ENCODE data around the gene TBC1D5. TPM values are rescaled to one million over a fixed set of nuclear protein-coding genes. Genes with fewer than 3 reads are reported as not detected.

The TBC1D5 gene
- total RNA-seq, 1 experiment from 2014 or later = 26.1 TPM

DNA sequence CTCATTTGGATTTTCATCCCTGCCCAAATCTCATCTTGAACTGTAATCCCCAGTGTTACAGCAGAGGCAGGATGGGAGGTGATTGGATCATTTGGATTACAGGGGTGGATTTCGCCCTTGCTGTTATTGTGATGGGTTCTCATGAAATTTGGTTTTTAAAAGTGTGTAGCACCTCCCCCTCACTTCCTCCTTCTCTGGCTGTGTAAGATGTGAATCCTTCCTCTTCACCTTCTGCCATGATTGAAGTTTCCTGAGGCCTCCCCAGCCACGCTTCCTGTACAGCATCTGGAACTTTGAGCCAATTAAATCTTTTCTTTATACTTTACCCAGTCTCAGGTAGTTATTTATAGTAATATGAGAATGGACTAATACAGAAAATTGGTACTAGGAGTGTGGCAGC lies 540.9 kb downstream of the TBC1D5 start:
- POLR2A ChIA-PET = no interaction called here
- Mint-ChIP-seq H3K27ac (no peak overlapping the region), H3K9me3 (peaks cover 34% of the 10 kb centered on the region), H3K36me3 (peaks cover 28% of the 10 kb centered on the region), H3K4me1 (0 out of 2 replicates have a peak, but pooled peaks cover 2% of the 10 kb centered on the region), H3K27me3 (ENCODE audit: low read depth) (no peaks in the 10 kb centered on the region), H3K4me3 (no peak overlapping the region)
- CTCF ChIA-PET = no interaction called here
- DNase-seq (ENCODE audit: low spot score) = no peak
- TF ChIP-seq TP53 (CRISPR knock-in tag; IDR thresholded peaks at IDR 0.05) = no peak
- TF ChIP-seq, protein P1, sequence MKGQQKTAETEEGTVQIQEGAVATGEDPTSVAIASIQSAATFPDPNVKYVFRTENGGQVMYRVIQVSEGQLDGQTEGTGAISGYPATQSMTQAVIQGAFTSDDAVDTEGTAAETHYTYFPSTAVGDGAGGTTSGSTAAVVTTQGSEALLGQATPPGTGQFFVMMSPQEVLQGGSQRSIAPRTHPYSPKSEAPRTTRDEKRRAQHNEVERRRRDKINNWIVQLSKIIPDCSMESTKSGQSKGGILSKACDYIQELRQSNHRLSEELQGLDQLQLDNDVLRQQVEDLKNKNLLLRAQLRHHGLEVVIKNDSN (CRISPR knock-in tag; IDR thresholded peaks at IDR 0.05) = no peak
- TF ChIP-seq FOXK1 (CRISPR knock-in tag; IDR thresholded peaks at IDR 0.05) = no peak
- TF ChIP-seq TCF7 (CRISPR knock-in tag; IDR thresholded peaks at IDR 0.05; ENCODE audit: low read depth) = no peak
- TF ChIP-seq OVOL2 (CRISPR knock-in tag; IDR thresholded peaks at IDR 0.05; ENCODE audit: borderline replicate concordance) = no peak
- TF ChIP-seq, protein P2, sequence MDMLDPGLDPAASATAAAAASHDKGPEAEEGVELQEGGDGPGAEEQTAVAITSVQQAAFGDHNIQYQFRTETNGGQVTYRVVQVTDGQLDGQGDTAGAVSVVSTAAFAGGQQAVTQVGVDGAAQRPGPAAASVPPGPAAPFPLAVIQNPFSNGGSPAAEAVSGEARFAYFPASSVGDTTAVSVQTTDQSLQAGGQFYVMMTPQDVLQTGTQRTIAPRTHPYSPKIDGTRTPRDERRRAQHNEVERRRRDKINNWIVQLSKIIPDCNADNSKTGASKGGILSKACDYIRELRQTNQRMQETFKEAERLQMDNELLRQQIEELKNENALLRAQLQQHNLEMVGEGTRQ (CRISPR knock-in tag; IDR thresholded peaks at IDR 0.05) = no peak
- no peak for TF ChIP-seq SOX15 (CRISPR knock-in tag; IDR thresholded peaks at IDR 0.05)
- no peak for TF ChIP-seq RORB (CRISPR knock-in tag; IDR thresholded peaks at IDR 0.05)
- TF ChIP-seq SMAD3 (CRISPR knock-in tag; IDR thresholded peaks at IDR 0.05; ENCODE audit: borderline replicate concordance) = no peak
- TF ChIP-seq, protein P3, sequence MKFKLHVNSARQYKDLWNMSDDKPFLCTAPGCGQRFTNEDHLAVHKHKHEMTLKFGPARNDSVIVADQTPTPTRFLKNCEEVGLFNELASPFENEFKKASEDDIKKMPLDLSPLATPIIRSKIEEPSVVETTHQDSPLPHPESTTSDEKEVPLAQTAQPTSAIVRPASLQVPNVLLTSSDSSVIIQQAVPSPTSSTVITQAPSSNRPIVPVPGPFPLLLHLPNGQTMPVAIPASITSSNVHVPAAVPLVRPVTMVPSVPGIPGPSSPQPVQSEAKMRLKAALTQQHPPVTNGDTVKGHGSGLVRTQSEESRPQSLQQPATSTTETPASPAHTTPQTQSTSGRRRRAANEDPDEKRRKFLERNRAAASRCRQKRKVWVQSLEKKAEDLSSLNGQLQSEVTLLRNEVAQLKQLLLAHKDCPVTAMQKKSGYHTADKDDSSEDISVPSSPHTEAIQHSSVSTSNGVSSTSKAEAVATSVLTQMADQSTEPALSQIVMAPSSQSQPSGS (CRISPR knock-in tag; IDR thresholded peaks at IDR 0.05; ENCODE audit: borderline replicate concordance, low read depth) = no peak
- TF ChIP-seq RELA (CRISPR knock-in tag; IDR thresholded peaks at IDR 0.05; ENCODE audit: borderline replicate concordance) = no peak
- no peak for TF ChIP-seq HMGA2 (CRISPR knock-in tag; IDR thresholded peaks at IDR 0.05)
- TF ChIP-seq, protein P4, sequence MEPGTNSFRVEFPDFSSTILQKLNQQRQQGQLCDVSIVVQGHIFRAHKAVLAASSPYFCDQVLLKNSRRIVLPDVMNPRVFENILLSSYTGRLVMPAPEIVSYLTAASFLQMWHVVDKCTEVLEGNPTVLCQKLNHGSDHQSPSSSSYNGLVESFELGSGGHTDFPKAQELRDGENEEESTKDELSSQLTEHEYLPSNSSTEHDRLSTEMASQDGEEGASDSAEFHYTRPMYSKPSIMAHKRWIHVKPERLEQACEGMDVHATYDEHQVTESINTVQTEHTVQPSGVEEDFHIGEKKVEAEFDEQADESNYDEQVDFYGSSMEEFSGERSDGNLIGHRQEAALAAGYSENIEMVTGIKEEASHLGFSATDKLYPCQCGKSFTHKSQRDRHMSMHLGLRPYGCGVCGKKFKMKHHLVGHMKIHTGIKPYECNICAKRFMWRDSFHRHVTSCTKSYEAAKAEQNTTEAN (CRISPR knock-in tag; IDR thresholded peaks at IDR 0.05) = no peak
- no peak for ATAC-seq

DNA sequence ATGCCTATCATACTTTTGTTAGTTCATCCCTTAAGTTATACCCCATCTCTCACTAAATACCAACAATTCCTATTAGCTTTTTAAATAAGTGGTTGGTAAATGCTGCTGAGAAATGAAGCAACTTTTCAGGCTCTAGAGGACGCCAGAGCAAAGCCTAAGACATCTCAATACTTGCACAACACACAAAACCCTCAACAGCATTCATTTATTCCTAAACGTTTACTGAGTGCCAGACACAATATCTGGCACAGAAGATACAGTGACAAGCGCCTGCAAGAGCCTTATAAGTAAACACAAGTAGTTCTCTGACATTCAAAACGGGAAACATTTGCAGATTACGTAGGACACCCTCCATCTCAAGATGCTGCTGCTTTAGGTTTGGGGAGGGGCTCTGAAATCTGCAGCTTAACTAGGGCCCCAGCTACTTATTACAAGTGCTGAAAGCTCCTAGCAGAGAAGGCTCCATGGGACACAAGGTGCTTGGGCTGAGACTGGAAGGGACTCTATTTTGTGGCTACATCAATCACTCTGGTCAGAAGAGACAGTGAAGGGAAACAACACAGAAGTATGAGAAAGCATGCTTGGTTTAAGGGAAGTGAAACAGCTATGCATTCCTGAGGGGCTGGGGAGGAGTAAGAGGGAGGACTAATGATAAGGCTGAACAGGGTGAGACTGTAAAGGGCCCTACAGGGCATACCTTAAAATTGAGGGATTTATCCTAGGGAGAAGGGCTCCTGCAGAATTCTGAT lies 546.4 kb downstream of the TBC1D5 start:
- ChIA-PET POLR2A (no interaction called here), CTCF (interaction anchor here (0.6 to 1.3 kb wide), 10 partner anchors 10 to 170 kb away, joined by 3 to 5 read pairs (median 3); no protein-coding TSS in a partner anchor)
- Mint-ChIP-seq H3K27ac (peak overlapping the region; percentile 0; the same call in 1 of the 2 replicates), H3K4me3 (no peak overlapping the region), H3K4me1 (peaks cover 21% of the 10 kb centered on the region), H3K36me3 (no peaks in the 10 kb centered on the region; the same call in 1 of the 2 replicates), H3K27me3 (ENCODE audit: low read depth) (no peaks in the 10 kb centered on the region), H3K9me3 (peaks cover 2% of the 10 kb centered on the region; the same call in 1 of the 2 replicates)
- TF ChIP-seq ZNF263 (CRISPR knock-in tag; IDR thresholded peaks at IDR 0.05; ENCODE audit: low read depth) (peak; percentile 43; the same call in 1 of the 2 replicates), SMAD3 (CRISPR knock-in tag; IDR thresholded peaks at IDR 0.05; ENCODE audit: borderline replicate concordance) (no peak)
- ATAC-seq (peak; percentile 32), DNase-seq (ENCODE audit: low spot score) (no peak)

DNA sequence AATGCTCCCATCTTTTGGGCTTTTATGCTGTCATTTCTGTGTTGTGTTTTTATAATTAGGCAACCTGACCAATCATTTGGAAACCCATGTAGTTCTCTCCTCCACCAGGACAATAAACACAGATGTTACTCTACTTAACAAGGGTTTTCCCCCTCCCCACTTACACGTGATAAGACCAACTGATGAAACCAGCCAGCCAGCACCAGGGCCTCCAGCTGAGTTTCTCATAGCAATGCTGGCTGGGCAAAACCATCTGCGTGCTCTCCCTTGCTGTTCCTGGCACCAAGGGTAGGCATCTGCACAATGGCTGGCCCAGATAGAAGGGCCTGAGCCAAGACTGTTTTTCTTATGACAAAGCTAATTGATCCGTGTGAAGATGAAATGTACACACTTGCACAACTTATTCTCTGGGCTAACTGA lies 547.2 kb downstream of the TBC1D5 start:
- Mint-ChIP-seq H3K4me3 (no peak overlapping the region), H3K36me3 (no peaks in the 10 kb centered on the region), H3K27ac (no peak overlapping the region), H3K9me3 (no peaks in the 10 kb centered on the region), H3K27me3 (ENCODE audit: low read depth) (no peaks in the 10 kb centered on the region), H3K4me1 (peaks cover 21% of the 10 kb centered on the region)
- DNase-seq (ENCODE audit: low spot score) = no peak
- CTCF ChIA-PET = interaction anchor here (0.6 to 1.3 kb wide), 9 partner anchors 11 to 169 kb away, joined by 3 to 5 read pairs (median 3); no protein-coding TSS in a partner anchor
- POLR2A ChIA-PET = no interaction called here
- no peak for ATAC-seq
- TF ChIP-seq, protein P5, sequence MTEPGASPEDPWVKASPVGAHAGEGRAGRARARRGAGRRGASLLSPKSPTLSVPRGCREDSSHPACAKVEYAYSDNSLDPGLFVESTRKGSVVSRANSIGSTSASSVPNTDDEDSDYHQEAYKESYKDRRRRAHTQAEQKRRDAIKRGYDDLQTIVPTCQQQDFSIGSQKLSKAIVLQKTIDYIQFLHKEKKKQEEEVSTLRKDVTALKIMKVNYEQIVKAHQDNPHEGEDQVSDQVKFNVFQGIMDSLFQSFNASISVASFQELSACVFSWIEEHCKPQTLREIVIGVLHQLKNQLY (CRISPR knock-in tag; IDR thresholded peaks at IDR 0.05) = no peak
- TF ChIP-seq TCF7 (CRISPR knock-in tag; IDR thresholded peaks at IDR 0.05; ENCODE audit: low read depth) = no peak
- TF ChIP-seq TP53 (CRISPR knock-in tag; IDR thresholded peaks at IDR 0.05) = no peak
- TF ChIP-seq CBFB (CRISPR knock-in tag; IDR thresholded peaks at IDR 0.05; ENCODE audit: low read depth) = no peak
- no peak for TF ChIP-seq ZNF138 (CRISPR knock-in tag; conservative IDR thresholded peaks at IDR 0.05)
- no peak for TF ChIP-seq JAZF1 (CRISPR knock-in tag; IDR thresholded peaks at IDR 0.05)
- TF ChIP-seq, protein P6, sequence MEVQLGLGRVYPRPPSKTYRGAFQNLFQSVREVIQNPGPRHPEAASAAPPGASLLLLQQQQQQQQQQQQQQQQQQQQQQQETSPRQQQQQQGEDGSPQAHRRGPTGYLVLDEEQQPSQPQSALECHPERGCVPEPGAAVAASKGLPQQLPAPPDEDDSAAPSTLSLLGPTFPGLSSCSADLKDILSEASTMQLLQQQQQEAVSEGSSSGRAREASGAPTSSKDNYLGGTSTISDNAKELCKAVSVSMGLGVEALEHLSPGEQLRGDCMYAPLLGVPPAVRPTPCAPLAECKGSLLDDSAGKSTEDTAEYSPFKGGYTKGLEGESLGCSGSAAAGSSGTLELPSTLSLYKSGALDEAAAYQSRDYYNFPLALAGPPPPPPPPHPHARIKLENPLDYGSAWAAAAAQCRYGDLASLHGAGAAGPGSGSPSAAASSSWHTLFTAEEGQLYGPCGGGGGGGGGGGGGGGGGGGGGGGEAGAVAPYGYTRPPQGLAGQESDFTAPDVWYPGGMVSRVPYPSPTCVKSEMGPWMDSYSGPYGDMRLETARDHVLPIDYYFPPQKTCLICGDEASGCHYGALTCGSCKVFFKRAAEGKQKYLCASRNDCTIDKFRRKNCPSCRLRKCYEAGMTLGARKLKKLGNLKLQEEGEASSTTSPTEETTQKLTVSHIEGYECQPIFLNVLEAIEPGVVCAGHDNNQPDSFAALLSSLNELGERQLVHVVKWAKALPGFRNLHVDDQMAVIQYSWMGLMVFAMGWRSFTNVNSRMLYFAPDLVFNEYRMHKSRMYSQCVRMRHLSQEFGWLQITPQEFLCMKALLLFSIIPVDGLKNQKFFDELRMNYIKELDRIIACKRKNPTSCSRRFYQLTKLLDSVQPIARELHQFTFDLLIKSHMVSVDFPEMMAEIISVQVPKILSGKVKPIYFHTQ (CRISPR knock-in tag; IDR thresholded peaks at IDR 0.05) = no peak
- no peak for TF ChIP-seq ZNF416 (CRISPR knock-in tag; IDR thresholded peaks at IDR 0.05)
- no peak for TF ChIP-seq ZNF671 (CRISPR knock-in tag; IDR thresholded peaks at IDR 0.05)

Measured in WTC11 (cell line).